Calu3 (cell line): ENCODE measurements around the gene SLC41A3. TPM values are rescaled to one million over a fixed set of nuclear protein-coding genes. Genes with fewer than 3 reads are reported as not detected.
A peak's percentile ranks its signal among the peaks of the same experiment; 100 is the strongest.
"Not testable (repeated sequence)": the region's sequence is repeated elsewhere in the genome, so short reads cannot be mapped to it uniquely, and the experiment has no call there.

Experiments used
- BruUV-seq: library from RNA; stranded (reverse); fragments of 400-500 nt; replicated peaks from 2 replicates; lab custom pipeline; 2021; lab: Mats Ljungman, UMichigan
- CTCF ChIA-PET: fragments of 300-600 bp; sonication (Branson Sonifier 250); formaldehyde crosslinking; loops from one replicate; lab custom pipeline; 2022; ENCODE audit warnings: antibody characterized with exemption; lab: Charles Lee
- DNase-seq: peaks from one replicate; pipeline ENCODE4 v3.0.0; 2022
- H3K27ac Mint-ChIP-seq: one replicate; pipeline ENCODE4 v1.8.0; 2022; ENCODE audit warnings: mixed read lengths; ENCODE audit not compliant: unreplicated experiment
- H3K27me3 Mint-ChIP-seq: one replicate; pipeline ENCODE4 v1.8.0; 2022; ENCODE audit warnings: mixed read lengths; ENCODE audit not compliant: unreplicated experiment
- H3K36me3 Mint-ChIP-seq: one replicate; pipeline ENCODE4 v1.8.0; 2022; ENCODE audit warnings: mild to moderate bottlenecking, moderate library complexity, mixed read lengths; ENCODE audit not compliant: insufficient read depth, unreplicated experiment
- H3K4me1 Mint-ChIP-seq: one replicate; pipeline ENCODE4 v1.8.0; 2022; ENCODE audit warnings: mild to moderate bottlenecking, low read depth, mixed read lengths; ENCODE audit not compliant: unreplicated experiment
- H3K4me3 Mint-ChIP-seq: one replicate; pipeline ENCODE4 v1.8.0; 2022; ENCODE audit warnings: mild to moderate bottlenecking, low read depth, moderate library complexity, mixed read lengths; ENCODE audit not compliant: unreplicated experiment
- H3K9me3 Mint-ChIP-seq: one replicate; pipeline ENCODE4 v1.8.0; 2022; ENCODE audit warnings: low read depth, mixed read lengths; ENCODE audit not compliant: unreplicated experiment
- CTCF ChIP-seq: fragments of 200-600 bp; IDR thresholded peaks from one replicate; pipeline ENCODE4 v1.8.0; 2022; ENCODE audit warnings: antibody characterized with exemption; ENCODE audit not compliant: unreplicated experiment
- intact Hi-C: fragments of 100-400 bp; cut with micrococcal nuclease; formaldehyde crosslinking; loops from one replicate; pipeline ENCODE4 v1.10.0; 2022; ENCODE audit not compliant: unreplicated experiment
- total RNA-seq: library from RNA; stranded (reverse); gene quantifications from 2 replicates; pipeline ENCODE4 v1.2.3, GENCODE V29; 2022

Gene SLC41A3
- total RNA-seq, 1 experiment from 2014 or later = 101 TPM

- DNase-seq = peak; percentile 62
- BruUV-seq, CTCF ChIA-PET, H3K27ac Mint-ChIP-seq, H3K9me3 Mint-ChIP-seq, H3K4me1 Mint-ChIP-seq, H3K36me3 Mint-ChIP-seq: not testable (repeated sequence)
- Mint-ChIP-seq H3K27me3 (peaks cover 45% of the 10 kb centered on the region), H3K4me3 (peak overlapping the region; percentile 55)
- peak; percentile 81 for TF ChIP-seq CTCF
- intact Hi-C loops = loop anchor here (5.0 to 10.0 kb wide), 2 partner anchors 110 to 223 kb away; partner anchors contain the start of gene SLC41A3
Measured at GRCh38 chr3:125971997-125972944, 111.7 kb downstream of the SLC41A3 start.

GRCh38 chr3:125968701-125969592, 115.0 kb downstream of the SLC41A3 start, which contains the start of gene ROPN1B:
TSS of gene ROPN1B (plus strand) at chr3:125969178. CDS start at chr3:125972055, 2,877 bp downstream.
- Mint-ChIP-seq H3K4me3 (peak within 1 kb of the TSS; percentile 56), H3K27me3 (peaks cover 21% of the 10 kb centered on the region)
- H3K36me3 Mint-ChIP-seq, intact Hi-C loops, H3K4me1 Mint-ChIP-seq, CTCF ChIA-PET, H3K9me3 Mint-ChIP-seq, DNase-seq, H3K27ac Mint-ChIP-seq: not testable (repeated sequence)
- BruUV-seq = TSS peak; percentile 48

- H3K27ac Mint-ChIP-seq, intact Hi-C loops, H3K4me1 Mint-ChIP-seq: not testable (repeated sequence)
Measured at GRCh38 chr3:125968121-125968520, 115.8 kb downstream of the SLC41A3 start.

GRCh38 chr3:125967156-125967555, 116.8 kb downstream of the SLC41A3 start:
- CTCF ChIA-PET = no interaction called here

More at GRCh38 chr3:125968121-125968520, 115.8 kb downstream of the SLC41A3 start:
- H3K36me3 Mint-ChIP-seq, DNase-seq, H3K9me3 Mint-ChIP-seq, CTCF ChIA-PET, H3K4me3 Mint-ChIP-seq, BruUV-seq: not testable (repeated sequence)
- peaks cover 21% of the 10 kb centered on the region for H3K27me3 Mint-ChIP-seq

More at GRCh38 chr3:125967156-125967555, 116.8 kb downstream of the SLC41A3 start:
- Mint-ChIP-seq H3K9me3 (no peaks in the 10 kb centered on the region), H3K27ac (no peak overlapping the region), H3K27me3 (peaks cover 15% of the 10 kb centered on the region), H3K36me3 (peaks cover 3% of the 10 kb centered on the region), H3K4me3 (no peak overlapping the region), H3K4me1 (no peaks in the 10 kb centered on the region)
- no TSS peak for BruUV-seq
- intact Hi-C loops = no loop called here
- TF ChIP-seq CTCF = no peak
- no peak for DNase-seq
